AML-193 (cell line): ENCODE data around the gene TOE1.

Experiments
- DNase-seq, 2 experiments: peaks; one replicate each; lab custom pipeline; 2025; lab: John Stamatoyannopoulos, UW

The TOE1 gene

GRCh38 chr1:45326627-45327623, 13.0 kb upstream of the TOE1 start, which contains the start of gene HPDL:
Gene HPDL (plus strand): TSS chr1:45326895. CDS start chr1:45327149, 254 bp downstream.
- DNase-seq, result no peak

GRCh38 chr1:45327644-45328515, 12.1 kb upstream of the TOE1 start:
- DNase-seq, result no peak

GRCh38 chr1:45328680-45329079, 11.3 kb upstream of the TOE1 start:
- DNase-seq, result no peak

GRCh38 chr1:45329445-45329844, 10.5 kb upstream of the TOE1 start:
- DNase-seq, result no peak

GRCh38 chr1:45331436-45332345, 8.3 kb upstream of the TOE1 start:
- no peak for DNase-seq

- DNase-seq, result no peak
Measured at GRCh38 chr1:45332346-45332720, 7.6 kb upstream of the TOE1 start.

GRCh38 chr1:45334308-45335245, 5.4 kb upstream of the TOE1 start:
- DNase-seq, result peak; percentile 79 to 80

GRCh38 chr1:45335855-45336324, 4.1 kb upstream of the TOE1 start:
- DNase-seq, result no peak

- no peak for DNase-seq
Measured at GRCh38 chr1:45337630-45338325, 2.2 kb upstream of the TOE1 start.

GRCh38 chr1:45340816-45341466, 971 bp downstream of the TOE1 start:
- DNase-seq, result peak in 1 of 2 experiments; percentile 30

GRCh38 chr1:45344499-45344898, 4.5 kb downstream of the TOE1 start:
- DNase-seq, result no peak

- DNase-seq, result no peak
Measured at GRCh38 chr1:45345014-45345413, 5.0 kb downstream of the TOE1 start.

- no peak for DNase-seq
Measured at GRCh38 chr1:45346473-45346872, 6.5 kb downstream of the TOE1 start.

- DNase-seq, result no peak
Measured at GRCh38 chr1:45348020-45348419, 8.1 kb downstream of the TOE1 start.

GRCh38 chr1:45348609-45348965, 8.6 kb downstream of the TOE1 start:
- DNase-seq, result no peak

- no peak for DNase-seq
Measured at GRCh38 chr1:45348966-45349677, 9.2 kb downstream of the TOE1 start.

GRCh38 chr1:45351508-45351907, 11.5 kb downstream of the TOE1 start:
- DNase-seq, result no peak

- DNase-seq, result no peak
Measured at GRCh38 chr1:45353685-45354084, 13.7 kb downstream of the TOE1 start.

GRCh38 chr1:45354838-45355237, 14.9 kb downstream of the TOE1 start:
- no peak for DNase-seq
